Loucy (cell line): Measurements from ENCODE around the gene KCNIP3.

Experiments
- H2AFZ ChIP-seq: fragments of 200-600 bp; sonication (generic); 2 replicates; pipeline ENCODE4 v1.6.0; 2016; ENCODE audit warnings: antibody characterized with exemption, mild to moderate bottlenecking, low read length, moderate library complexity
- H3F3A ChIP-seq: fragments of 200-600 bp; 2 replicates; pipeline ENCODE4 v1.6.0; 2016; ENCODE audit warnings: antibody characterized with exemption, low read depth, mild to moderate bottlenecking
- H3K27me3 ChIP-seq: fragments of 200-600 bp; sonication (generic); 2 replicates; pipeline ENCODE4 v1.6.1; 2014; ENCODE audit warnings: low read length, mild to moderate bottlenecking; ENCODE audit not compliant: insufficient read depth, poor library complexity, severe bottlenecking
- H3K36me3 ChIP-seq: fragments of 200-600 bp; sonication (generic); 2 replicates; pipeline ENCODE4 v1.6.1; 2016; ENCODE audit warnings: low read length; ENCODE audit not compliant: insufficient read depth
- H3K4me1 ChIP-seq: fragments of 200-600 bp; sonication (generic); 2 replicates; pipeline ENCODE4 v1.5.1; 2014; ENCODE audit warnings: low read length, mild to moderate bottlenecking; ENCODE audit not compliant: insufficient read depth, poor library complexity, severe bottlenecking
- H3K4me2 ChIP-seq: fragments of 200-600 bp; sonication (generic); 2 replicates; pipeline ENCODE4 v1.6.0; 2014; ENCODE audit warnings: antibody characterized with exemption, low read length, low read depth, mild to moderate bottlenecking; ENCODE audit not compliant: poor library complexity, severe bottlenecking
- H3K4me3 ChIP-seq: fragments of 200-600 bp; sonication (generic); 2 replicates; pipeline ENCODE4 v1.5.1; 2014; ENCODE audit warnings: low read length, mild to moderate bottlenecking, mixed read lengths; ENCODE audit not compliant: poor library complexity, severe bottlenecking
- H3K79me2 ChIP-seq: fragments of 200-600 bp; sonication (generic); 2 replicates; pipeline ENCODE4 v1.6.1; 2014; ENCODE audit warnings: low read length; ENCODE audit not compliant: insufficient read depth
- H3K9ac ChIP-seq: fragments of 200-600 bp; sonication (generic); 2 replicates; pipeline ENCODE4 v1.6.0; 2014; ENCODE audit warnings: mild to moderate bottlenecking, low read depth, low read length, moderate library complexity; ENCODE audit not compliant: poor library complexity, severe bottlenecking
- H3K9me2 ChIP-seq: fragments of 200-600 bp; sonication (generic); replicated peaks from 2 replicates; pipeline ENCODE4 v1.6.1; 2016; ENCODE audit warnings: low read depth, low read length, mixed read lengths
- H3K9me3 ChIP-seq: fragments of 200-600 bp; sonication (generic); 2 replicates; pipeline ENCODE4 v1.6.1; 2014; ENCODE audit warnings: mild to moderate bottlenecking, antibody characterized with exemption, low read length, low read depth; ENCODE audit not compliant: insufficient read depth
- H4K20me1 ChIP-seq: fragments of 200-600 bp; sonication (generic); 2 replicates; pipeline ENCODE4 v1.6.0; 2014; ENCODE audit warnings: antibody characterized with exemption, low read length, mild to moderate bottlenecking; ENCODE audit not compliant: insufficient read depth, poor library complexity, severe bottlenecking
- CTCF ChIP-seq: fragments of 200-600 bp; sonication (generic); conservative IDR thresholded peaks from 2 replicates; pipeline ENCODE4 v1.5.1; 2014; ENCODE audit warnings: mild to moderate bottlenecking, antibody characterized with exemption, low read length
- EZH2phosphoT487 ChIP-seq: fragments of 200-600 bp; IDR thresholded peaks from 2 replicates; pipeline ENCODE4 v1.6.1; 2018; ENCODE audit warnings: antibody characterized with exemption, mild to moderate bottlenecking, moderate library complexity, borderline replicate concordance

Gene KCNIP3

DNA sequence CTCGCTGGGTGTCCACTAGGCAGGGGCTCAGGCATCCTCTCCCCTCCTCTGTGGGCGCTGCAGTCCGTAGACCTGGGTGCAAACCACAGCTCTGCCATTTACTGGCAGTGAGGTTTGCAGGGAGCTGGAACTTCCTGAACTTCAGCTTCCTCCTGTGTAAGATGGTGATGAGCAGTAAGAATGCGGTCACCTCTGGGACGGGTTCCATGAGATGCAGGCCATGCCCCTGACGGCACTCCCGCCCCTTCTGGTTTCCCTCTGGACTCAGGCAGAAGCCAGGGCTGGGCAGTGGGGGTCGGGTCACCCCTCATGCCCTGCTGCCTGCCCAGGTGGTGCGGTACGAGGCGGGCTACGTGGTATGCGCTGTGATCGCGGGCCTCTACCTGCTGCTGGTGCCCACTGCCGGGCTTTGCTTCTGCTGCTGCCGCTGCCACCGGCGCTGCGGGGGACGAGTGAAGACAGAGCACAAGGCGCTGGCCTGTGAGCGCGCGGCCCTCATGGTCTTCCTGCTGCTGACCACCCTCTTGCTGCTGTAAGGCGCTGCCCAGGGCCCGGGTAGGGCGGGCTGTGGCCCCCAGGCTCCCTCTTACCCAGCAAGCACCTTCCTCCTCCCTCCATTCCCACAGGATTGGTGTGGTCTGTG lies 21.4 kb upstream of the KCNIP3 start:
- H3K4me2 ChIP-seq = no peak overlapping the region

DNA sequence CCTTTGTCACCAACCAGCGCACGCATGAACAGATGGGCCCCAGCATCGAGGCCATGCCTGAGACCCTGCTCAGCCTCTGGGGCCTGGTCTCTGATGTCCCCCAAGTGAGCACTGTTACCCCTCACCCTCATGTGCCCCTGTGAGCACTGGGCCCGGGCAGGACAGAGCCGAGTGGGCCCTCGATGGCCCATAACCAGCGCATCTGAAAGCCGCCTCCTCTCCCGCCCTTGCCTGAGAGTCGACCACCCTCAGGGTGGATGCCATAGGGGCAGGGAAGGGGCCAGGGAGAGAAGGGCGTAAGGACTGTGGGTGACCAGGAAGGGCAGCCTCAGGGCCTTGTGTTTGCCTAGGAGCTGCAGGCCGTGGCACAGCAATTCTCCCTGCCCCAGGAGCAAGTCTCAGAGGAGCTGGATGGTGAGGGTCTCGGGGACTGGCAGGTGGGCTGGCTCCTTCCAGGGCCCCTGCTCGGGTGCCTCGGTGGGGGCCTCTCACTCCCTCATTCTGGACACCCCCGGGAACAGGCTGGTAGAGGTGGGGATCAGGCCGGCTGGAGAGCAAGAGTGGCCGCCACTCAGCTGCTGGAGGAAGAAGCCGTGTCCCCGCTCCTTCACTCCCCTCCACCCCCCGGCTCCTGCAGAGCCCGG lies 20.8 kb upstream of the KCNIP3 start:
- no peak overlapping the region for H2AFZ ChIP-seq
- no peak overlapping the region for H3K4me3 ChIP-seq
- no peaks in the 10 kb centered on the region for H3K36me3 ChIP-seq
- H3K9ac ChIP-seq = no peak overlapping the region
- H3F3A ChIP-seq = no peaks in the 10 kb centered on the region
- no peaks in the 10 kb centered on the region for H4K20me1 ChIP-seq
- no peak overlapping the region for H3K4me2 ChIP-seq
- H3K79me2 ChIP-seq = no peaks in the 10 kb centered on the region
- TF ChIP-seq EZH2phosphoT487 (no peak), CTCF (no peak)
- H3K9me3 ChIP-seq = peaks cover 3% of the 10 kb centered on the region; the same call in 1 of the 2 replicates
- H3K4me1 ChIP-seq = no peaks in the 10 kb centered on the region
- H3K9me2 ChIP-seq = no peaks in the 10 kb centered on the region
- no peaks in the 10 kb centered on the region for H3K27me3 ChIP-seq

More for the DNA sequence above, 21.4 kb upstream of the KCNIP3 start:
- no peaks in the 10 kb centered on the region for H3F3A ChIP-seq
- no peaks in the 10 kb centered on the region for H3K27me3 ChIP-seq
- peaks cover 3% of the 10 kb centered on the region; the same call in 1 of the 2 replicates for H3K9me3 ChIP-seq
- no peak overlapping the region for H3K4me3 ChIP-seq
- H2AFZ ChIP-seq = no peak overlapping the region
- H3K9ac ChIP-seq = no peak overlapping the region
- no peak for TF ChIP-seq EZH2phosphoT487
- no peak for TF ChIP-seq CTCF
- H3K9me2 ChIP-seq = no peaks in the 10 kb centered on the region
- H4K20me1 ChIP-seq = no peaks in the 10 kb centered on the region
- H3K79me2 ChIP-seq = no peaks in the 10 kb centered on the region
- H3K4me1 ChIP-seq = no peaks in the 10 kb centered on the region
- H3K36me3 ChIP-seq = no peaks in the 10 kb centered on the region

DNA sequence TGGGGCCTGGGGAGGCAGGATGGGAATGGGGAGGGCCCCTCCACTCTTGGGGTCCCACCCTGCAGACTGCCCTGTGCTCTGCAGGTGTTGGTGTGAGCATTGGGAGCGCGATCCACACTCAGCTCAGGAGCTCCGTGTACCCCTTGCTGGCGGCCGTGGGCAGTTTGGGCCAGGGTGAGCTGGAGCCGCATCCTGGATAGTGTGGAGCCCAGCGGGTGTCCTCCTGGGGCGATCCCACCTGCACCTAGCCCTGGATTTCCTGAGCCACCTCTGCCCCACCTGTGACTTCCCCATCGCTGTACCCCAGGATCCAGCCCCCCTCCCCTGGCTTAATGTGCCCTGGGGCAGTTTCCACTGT lies 20.3 kb upstream of the KCNIP3 start:
- Histone ChIP-seq H3K27me3 (no peaks in the 10 kb centered on the region), H3K9ac (no peak overlapping the region), H3K79me2 (no peaks in the 10 kb centered on the region), H3F3A (no peaks in the 10 kb centered on the region), H3K4me1 (no peaks in the 10 kb centered on the region), H2AFZ (no peak overlapping the region), H3K9me3 (peaks cover 3% of the 10 kb centered on the region; the same call in 1 of the 2 replicates), H3K4me2 (no peak overlapping the region), H3K9me2 (no peaks in the 10 kb centered on the region), H3K4me3 (no peak overlapping the region), H3K36me3 (no peaks in the 10 kb centered on the region), H4K20me1 (no peaks in the 10 kb centered on the region)
- TF ChIP-seq EZH2phosphoT487 (no peak), CTCF (no peak)
